ENCODE measurements around the gene PAPPA2.
"Not testable (repeated sequence)": the region's sequence is repeated elsewhere in the genome, so short reads cannot be mapped to it uniquely, and the experiment has no call there.

PAPPA2 gene

GRCh38 chr1:176605176-176605575 is 142.2 kb downstream of the PAPPA2 start:
- DNase-seq (ENCODE audit: low spot score) = no peak

- DNase-seq (ENCODE audit: low spot score) = no peak
Observed at GRCh38 chr1:176609556-176610408, 146.8 kb downstream of the PAPPA2 start.

- no peak for DNase-seq (ENCODE audit: low spot score)
Observed at GRCh38 chr1:176612791-176613190, 149.8 kb downstream of the PAPPA2 start.

- no peak for DNase-seq (ENCODE audit: low spot score)
Observed at GRCh38 chr1:176617881-176618280, 154.9 kb downstream of the PAPPA2 start.

- no peak for DNase-seq (ENCODE audit: low spot score)
Observed at GRCh38 chr1:176619261-176619660, 156.3 kb downstream of the PAPPA2 start.

GRCh38 chr1:176625365-176625764 is 162.4 kb downstream of the PAPPA2 start:
- DNase-seq (ENCODE audit: low spot score) = no peak

GRCh38 chr1:176626572-176627061 is 163.6 kb downstream of the PAPPA2 start:
- no peak for DNase-seq (ENCODE audit: low spot score)

GRCh38 chr1:176628775-176629174 is 165.8 kb downstream of the PAPPA2 start:
- DNase-seq (ENCODE audit: low spot score) = no peak

GRCh38 chr1:176634733-176635132 is 171.8 kb downstream of the PAPPA2 start:
- DNase-seq (ENCODE audit: low spot score) = not testable (repeated sequence)

GRCh38 chr1:176638713-176639526 is 175.9 kb downstream of the PAPPA2 start:
- DNase-seq (ENCODE audit: low spot score) = no peak

GRCh38 chr1:176643536-176643935 is 180.6 kb downstream of the PAPPA2 start:
- no peak for DNase-seq (ENCODE audit: low spot score)

- DNase-seq (ENCODE audit: low spot score) = no peak
Observed at GRCh38 chr1:176648556-176648955, 185.6 kb downstream of the PAPPA2 start.

GRCh38 chr1:176656257-176656995 is 193.5 kb downstream of the PAPPA2 start:
- DNase-seq (ENCODE audit: low spot score) = no peak

GRCh38 chr1:176669782-176670181 is 206.8 kb downstream of the PAPPA2 start:
- no peak for DNase-seq (ENCODE audit: low spot score)

- no peak for DNase-seq (ENCODE audit: low spot score)
Observed at GRCh38 chr1:176670853-176671252, 207.9 kb downstream of the PAPPA2 start.

GRCh38 chr1:176682830-176683535 is 220.0 kb downstream of the PAPPA2 start:
- DNase-seq (ENCODE audit: low spot score) = no peak

GRCh38 chr1:176691251-176692228 is 228.6 kb downstream of the PAPPA2 start:
- peak; percentile 6 for DNase-seq (ENCODE audit: low spot score)

GRCh38 chr1:176692431-176692830 is 229.5 kb downstream of the PAPPA2 start:
- no peak for DNase-seq (ENCODE audit: low spot score)

- DNase-seq (ENCODE audit: low spot score) = no peak
Observed at GRCh38 chr1:176692988-176693696, 230.2 kb downstream of the PAPPA2 start.

Data from HuH-7.5 (cell line).